ENCODE measurements around the gene DBNDD1.

GRCh38 chr16:89984216-89984615 lies 35.0 kb downstream of the DBNDD1 start:
- TF ChIP-seq CTCF (IDR thresholded peaks at IDR 0.05; ENCODE audit: extremely low read depth in 1 of 2, insufficient read depth in 1 of 2, low read depth in 1 of 2, low read length in 2 of 2): no peak
- no peak for TF ChIP-seq EZH2 (IDR thresholded peaks at IDR 0.05; ENCODE audit: borderline replicate concordance, low read depth, low read length, severe bottlenecking)
- TF ChIP-seq POLR2A (IDR thresholded peaks at IDR 0.05; ENCODE audit: low read depth, low read length): no peak
- no peak for TF ChIP-seq POLR2AphosphoS5 (IDR thresholded peaks at IDR 0.05; ENCODE audit: insufficient read depth, low read depth, low read length)
- TF ChIP-seq JUN (IDR thresholded peaks at IDR 0.05; ENCODE audit: borderline replicate concordance, insufficient read depth, insufficient read length, low read depth): no peak
- no peak for TF ChIP-seq MYC (IDR thresholded peaks at IDR 0.05; ENCODE audit: low read depth, low read length)
- no peak for TF ChIP-seq MAX (IDR thresholded peaks at IDR 0.05; ENCODE audit: insufficient read depth, insufficient read length)
- TF ChIP-seq GATA2 (IDR thresholded peaks at IDR 0.05; ENCODE audit: insufficient read depth, insufficient read length, low read depth, low read length): no peak
- no peak for TF ChIP-seq FOS (IDR thresholded peaks at IDR 0.05; ENCODE audit: borderline replicate concordance, insufficient read depth, low read length)
